Amniotic epithelial cell (primary cell): ENCODE measurements around the gene DPYSL4.

Experiments used
- DNase-seq: peaks from one replicate; pipeline ENCODE4 v3.0.0-alpha.2; 2010; ENCODE audit warnings: low read depth

The DPYSL4 gene

GRCh38 chr10:132196178-132197113, 9.7 kb downstream of the DPYSL4 start:
- DNase-seq: no peak

DNA sequence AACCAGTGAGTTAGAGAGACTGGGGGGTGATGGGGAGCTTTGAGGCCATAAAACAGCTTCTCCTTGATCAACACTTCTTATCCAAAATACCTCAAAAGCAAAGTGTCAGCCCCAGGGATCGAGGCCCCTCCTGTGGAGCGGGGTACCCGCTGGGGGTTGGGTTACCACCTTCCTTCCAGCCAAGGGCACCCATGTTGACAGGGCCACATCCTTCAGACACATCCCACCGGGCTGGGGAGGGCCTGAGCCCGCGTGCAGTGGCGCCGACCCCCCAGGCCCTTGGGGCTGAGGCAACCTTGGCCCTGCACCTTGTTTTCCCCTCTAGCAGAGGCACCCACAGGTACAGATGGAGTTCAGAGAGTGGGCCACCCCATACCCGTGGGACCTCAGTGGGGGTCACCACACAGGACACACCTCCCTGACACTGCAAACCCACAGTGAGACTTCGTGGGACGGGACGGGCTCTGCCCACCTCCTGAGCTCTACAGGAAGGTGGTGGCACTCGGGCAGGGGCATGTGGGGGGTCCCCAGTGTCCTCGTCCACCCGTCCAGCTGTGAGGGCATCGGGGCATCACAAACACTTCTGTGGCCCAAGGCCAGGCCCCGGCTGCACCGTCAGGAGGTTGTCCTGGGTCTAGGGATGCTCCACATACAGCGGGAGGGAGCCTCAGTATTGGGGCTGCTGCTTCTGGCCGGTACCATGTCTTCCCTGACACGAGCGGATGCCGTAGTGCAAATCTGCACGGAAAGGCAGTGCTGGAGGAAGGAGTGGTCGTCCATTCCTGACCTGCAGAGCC, 10.7 kb downstream of the DPYSL4 start:
- no peak for DNase-seq

DNA sequence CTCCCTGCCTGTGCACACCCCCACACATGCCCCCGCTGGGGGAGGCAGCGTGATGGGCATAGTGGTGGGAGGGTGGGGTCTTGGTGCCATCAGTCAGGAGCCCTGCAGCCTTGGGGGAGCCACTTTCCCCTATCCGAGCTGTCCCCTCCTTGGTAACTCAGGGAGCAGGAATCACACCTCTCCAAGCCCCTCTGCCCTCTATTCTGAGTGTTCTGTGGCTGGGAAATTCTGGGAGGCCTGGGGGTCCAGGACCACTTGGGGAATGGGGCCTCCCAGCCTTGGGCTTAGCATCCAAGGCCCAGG, 11.3 kb downstream of the DPYSL4 start:
- DNase-seq: no peak

DNA sequence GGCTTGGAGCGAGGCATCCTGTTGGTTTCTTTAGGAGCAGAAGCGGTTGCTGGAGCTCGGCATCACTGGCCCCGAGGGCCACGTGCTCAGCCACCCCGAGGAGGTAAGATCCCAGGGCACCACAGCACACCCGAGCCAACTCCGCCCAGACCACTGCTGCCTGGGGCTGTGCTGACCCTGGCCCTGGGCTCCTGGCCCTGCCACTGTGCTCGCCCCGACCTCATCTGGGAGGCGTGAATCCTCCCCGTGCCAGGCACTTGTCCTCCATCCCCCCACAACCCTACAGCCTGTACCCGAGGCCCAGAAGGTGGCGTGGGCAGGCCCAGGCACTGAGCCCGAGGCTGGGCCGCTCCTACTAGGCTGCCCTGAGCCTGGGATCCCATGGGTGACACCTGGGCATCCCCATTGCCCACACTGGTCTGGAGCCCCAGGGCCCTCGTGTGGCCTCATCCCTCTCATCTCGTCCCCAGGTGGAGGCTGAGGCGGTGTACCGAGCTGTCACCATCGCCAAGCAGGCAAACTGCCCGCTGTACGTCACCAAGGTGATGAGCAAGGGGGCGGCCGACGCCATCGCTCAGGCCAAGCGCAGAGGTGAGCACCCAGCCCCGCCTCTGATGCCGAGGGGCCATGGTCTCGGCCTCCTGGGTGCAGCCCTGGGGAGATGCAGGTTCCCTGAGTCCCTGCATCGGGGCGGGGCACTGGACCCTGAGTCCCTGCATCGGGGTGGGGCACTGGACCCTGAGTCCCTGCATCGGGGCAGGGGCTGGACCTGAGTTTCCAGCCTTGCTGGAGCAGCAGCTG, 11.8 kb downstream of the DPYSL4 start:
- DNase-seq: no peak

GRCh38 chr10:132199268-132199853, 12.6 kb downstream of the DPYSL4 start:
- no peak for DNase-seq

- no peak for DNase-seq
Measured at GRCh38 chr10:132199854-132200311, 13.1 kb downstream of the DPYSL4 start.

- DNase-seq: no peak
Measured at GRCh38 chr10:132200344-132201110, 13.8 kb downstream of the DPYSL4 start.

GRCh38 chr10:132201111-132201969, 14.6 kb downstream of the DPYSL4 start:
- no peak for DNase-seq

- no peak for DNase-seq
Measured at GRCh38 chr10:132202070-132202970, 15.6 kb downstream of the DPYSL4 start.

DNA sequence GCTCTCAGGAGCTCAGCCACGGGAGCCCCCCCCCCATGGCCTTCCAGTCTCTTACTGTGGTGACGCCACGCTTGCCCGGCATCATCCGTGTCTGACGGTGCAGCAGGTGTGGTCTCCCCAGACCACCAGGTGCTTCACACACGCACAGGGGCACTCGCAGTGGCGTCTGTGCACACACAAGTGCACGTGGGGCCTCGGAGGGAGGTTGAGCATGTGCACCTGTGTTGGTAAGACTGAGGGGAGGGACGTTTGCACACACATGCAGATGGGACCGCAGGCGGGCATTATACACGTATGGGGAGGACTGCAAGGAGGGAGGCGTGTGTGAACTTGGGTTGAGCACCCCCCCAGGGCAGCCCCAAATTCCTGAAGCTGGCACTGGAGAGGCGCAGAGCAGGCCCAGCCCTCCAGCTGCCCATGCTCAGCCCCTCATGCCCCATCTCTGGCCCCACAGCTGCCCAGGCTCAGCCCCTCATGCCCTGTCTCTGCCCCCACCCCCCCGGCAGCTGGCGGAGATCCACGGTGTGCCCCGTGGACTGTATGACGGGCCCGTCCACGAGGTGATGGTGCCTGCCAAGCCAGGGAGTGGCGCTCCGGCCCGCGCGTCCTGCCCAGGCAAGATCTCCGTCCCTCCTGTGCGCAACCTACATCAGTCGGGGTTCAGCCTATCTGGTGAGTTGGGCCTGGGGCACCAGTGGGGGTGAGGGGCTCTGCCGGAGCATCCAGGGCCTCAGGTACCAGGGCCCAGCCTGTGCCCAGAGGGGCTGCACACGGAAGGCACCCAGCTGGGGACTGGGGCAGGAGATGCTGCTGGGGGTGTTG, 16.7 kb downstream of the DPYSL4 start:
- DNase-seq: no peak

GRCh38 chr10:132204078-132204780, 17.5 kb downstream of the DPYSL4 start:
- DNase-seq: no peak

- no peak for DNase-seq
Measured at GRCh38 chr10:132204781-132205473, 18.2 kb downstream of the DPYSL4 start.

GRCh38 chr10:132205650-132206376, 19.1 kb downstream of the DPYSL4 start:
- no peak for DNase-seq

GRCh38 chr10:132206377-132206745, 19.6 kb downstream of the DPYSL4 start:
- no peak for DNase-seq

GRCh38 chr10:132206806-132207535, 20.2 kb downstream of the DPYSL4 start:
- no peak for DNase-seq
